Brain microvascular endothelial cell (primary cell): Measurements from ENCODE around the gene AGMO.
A peak's percentile ranks its signal among the peaks of the same experiment; 100 is the strongest.

ENCODE experiments used
- DNase-seq: peaks from one replicate; pipeline ENCODE4 v3.0.0-alpha.2; 2020
- H3K27ac ChIP-seq: fragments of 250-450 bp; sonication (Bioruptor Pico); 2 replicates; pipeline ENCODE4 v1.5.1; 2020; ENCODE audit warnings: mild to moderate bottlenecking, moderate library complexity
- H3K27me3 ChIP-seq: fragments of 250-450 bp; sonication (Bioruptor Pico); replicated peaks from 2 replicates; pipeline ENCODE4 v1.5.1; 2020; ENCODE audit warnings: mild to moderate bottlenecking
- H3K36me3 ChIP-seq: fragments of 250-450 bp; sonication (Bioruptor Pico); replicated peaks from 2 replicates; pipeline ENCODE4 v1.5.1; 2020; ENCODE audit warnings: mild to moderate bottlenecking
- H3K4me3 ChIP-seq: 2 replicates; pipeline ENCODE4 v1.5.1; 2011; ENCODE audit warnings: low read depth, mild to moderate bottlenecking, control low read depth, low read length, moderate library complexity
- CTCF ChIP-seq: IDR thresholded peaks from 2 replicates; pipeline ENCODE4 v1.5.1; 2011; ENCODE audit warnings: low read depth, mild to moderate bottlenecking, moderate library complexity, low read length, control low read depth, inconsistent platforms; ENCODE audit errors: missing control alignments
- in situ Hi-C: cut with HindIII; loops from 2 replicates; pipeline ENCODE4 v1.10.0; 2017; ENCODE audit warnings: low sequenced_read_pairs, low pct_ligation_motif_present

The AGMO gene

GRCh38 chr7:15175152-15175551 is 386.7 kb downstream of the AGMO start:
- H3K4me3 ChIP-seq, result no peak overlapping the region
- in situ Hi-C loops, result no loop called here
- H3K27me3 ChIP-seq, result no peaks in the 10 kb centered on the region
- DNase-seq, result no peak
- no peak overlapping the region for H3K27ac ChIP-seq
- H3K36me3 ChIP-seq, result no peaks in the 10 kb centered on the region
- no peak for TF ChIP-seq CTCF

GRCh38 chr7:15174485-15174884 is 387.3 kb downstream of the AGMO start:
- Histone ChIP-seq H3K36me3 (no peaks in the 10 kb centered on the region), H3K27me3 (no peaks in the 10 kb centered on the region), H3K27ac (no peak overlapping the region), H3K4me3 (no peak overlapping the region)
- DNase-seq, result no peak
- in situ Hi-C loops, result no loop called here
- TF ChIP-seq CTCF, result no peak

GRCh38 chr7:15168489-15168888 is 393.3 kb downstream of the AGMO start:
- TF ChIP-seq CTCF, result peak; percentile 25
- in situ Hi-C loops, result no loop called here
- H3K27me3 ChIP-seq, result no peaks in the 10 kb centered on the region
- no peak overlapping the region for H3K4me3 ChIP-seq
- H3K36me3 ChIP-seq, result no peaks in the 10 kb centered on the region
- H3K27ac ChIP-seq, result no peak overlapping the region
- DNase-seq, result no peak

- no peak overlapping the region for H3K4me3 ChIP-seq
- no peaks in the 10 kb centered on the region for H3K36me3 ChIP-seq
- no peaks in the 10 kb centered on the region for H3K27me3 ChIP-seq
- H3K27ac ChIP-seq, result no peak overlapping the region
- DNase-seq, result no peak
- no peak for TF ChIP-seq CTCF
- in situ Hi-C loops, result no loop called here
Observed at GRCh38 chr7:15167912-15168311, 393.9 kb downstream of the AGMO start.

- TF ChIP-seq CTCF, result no peak
- DNase-seq, result no peak
- H3K27ac ChIP-seq, result no peak overlapping the region
- in situ Hi-C loops, result no loop called here
- no peak overlapping the region for H3K4me3 ChIP-seq
- no peaks in the 10 kb centered on the region for H3K27me3 ChIP-seq
- H3K36me3 ChIP-seq, result no peaks in the 10 kb centered on the region
Observed at GRCh38 chr7:15166620-15167019, 395.2 kb downstream of the AGMO start.

GRCh38 chr7:15159261-15159660 is 402.6 kb downstream of the AGMO start:
- in situ Hi-C loops, result no loop called here
- Histone ChIP-seq H3K27ac (no peak overlapping the region), H3K27me3 (no peaks in the 10 kb centered on the region), H3K4me3 (no peak overlapping the region), H3K36me3 (no peaks in the 10 kb centered on the region)
- DNase-seq, result no peak
- no peak for TF ChIP-seq CTCF
